ENCODE measurements around the gene ARHGAP6. TPM values are rescaled to one million over a fixed set of nuclear protein-coding genes. Genes with fewer than 3 reads are reported as not detected.

Gene ARHGAP6
- polyA plus RNA-seq, 3 donors = 0.31 to 1.1 (median 0.40) TPM

DNA sequence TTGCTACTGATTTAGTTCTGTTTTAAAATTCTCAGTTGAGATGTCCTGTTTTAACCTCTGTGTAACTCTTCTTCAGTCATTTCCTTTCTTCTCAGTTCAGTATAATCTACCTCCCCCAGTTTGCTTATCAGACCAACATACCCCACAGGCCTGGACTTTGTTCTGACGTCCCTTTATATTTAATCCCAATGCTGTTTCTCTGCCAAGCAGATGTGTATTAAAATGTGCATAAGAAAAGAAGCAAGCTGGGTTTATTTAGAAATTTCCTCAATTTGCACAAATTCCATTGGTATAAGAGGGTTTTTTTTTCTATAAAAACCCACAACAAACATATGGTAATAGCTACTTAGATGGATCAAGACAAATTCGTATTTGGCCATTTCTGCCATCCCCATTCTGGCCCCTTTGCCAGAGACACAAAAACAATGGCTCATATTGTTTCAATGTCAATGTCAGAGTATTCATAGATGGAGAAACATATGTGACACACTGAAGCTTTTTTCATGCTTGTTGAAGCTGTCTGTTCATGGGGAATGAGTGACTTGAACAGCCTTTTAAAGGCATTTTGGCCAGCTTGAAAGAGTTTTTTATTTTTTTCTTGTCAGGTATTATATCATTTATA is 530.0 kb downstream of the ARHGAP6 start:
- H3K4me3 Mint-ChIP-seq = no peak overlapping the region
- H3K27me3 Mint-ChIP-seq (ENCODE audit: low read depth in 3 of 3) = peaks cover 0 to 16% (median 2%) of the 10 kb centered on the region in 3 donors
- peaks cover 2 to 11% of the 10 kb centered on the region in 2 donors for H3K27me3 ChIP-seq (ENCODE audit: control insufficient read depth in 2 of 2, insufficient read depth in 2 of 2, low read length in 2 of 2)
- WGBS (ENCODE audit: insufficient coverage) = no CpG with 5 or more reads among the region's 2 CpGs
- no peaks in the 10 kb centered on the region for H4K20me1 ChIP-seq (ENCODE audit: insufficient read depth, low read length)
- no peak overlapping the region for H3K4me3 ChIP-seq (replicated peaks in 1 of 3; ENCODE audit: low read depth in 2 of 3, low read length in 3 of 3)
- H3K9me3 ChIP-seq (replicated peaks in 1 of 2; ENCODE audit: control insufficient read depth in 1 of 2, insufficient read depth in 1 of 2, low read length in 2 of 2) = no peaks in the 10 kb centered on the region
- peaks cover 10 to 11% of the 10 kb centered on the region in 2 donors for H3K4me1 ChIP-seq (ENCODE audit: control insufficient read depth in 1 of 2, insufficient read depth in 2 of 2, low read length in 2 of 2)
- H3K79me2 ChIP-seq (ENCODE audit: insufficient read depth, low read length) = no peaks in the 10 kb centered on the region
- no peak overlapping the region for H3K9ac ChIP-seq (ENCODE audit: insufficient read depth, low read length, poor library complexity, severe bottlenecking)
- no peaks in the 10 kb centered on the region for H3K36me3 ChIP-seq (replicated peaks in 1 of 2; ENCODE audit: control insufficient read depth in 1 of 2, insufficient read depth in 2 of 2, low read length in 2 of 2)
- no peak overlapping the region for H2AFZ ChIP-seq (ENCODE audit: insufficient read depth, low read depth, low read length, poor library complexity, severe bottlenecking)
- no peaks in the 10 kb centered on the region for H3K36me3 Mint-ChIP-seq
- no peak for TF ChIP-seq CTCF (IDR thresholded peaks at IDR 0.05)
- H3K4me1 Mint-ChIP-seq = peaks cover 12% of the 10 kb centered on the region
- peak overlapping the region in 1 of 7 donors; percentile 24 for H3K27ac Mint-ChIP-seq
- intact Hi-C loops (cut with micrococcal nuclease) = loop anchor here in 1 of 2 donors (10.0 kb wide), 1 partner anchor 951 kb away; no protein-coding TSS in a partner anchor
- DNase-seq = no peak
- no peak overlapping the region for H3K27ac ChIP-seq (ENCODE audit: low read depth in 1 of 2, low read length in 2 of 2)
- no peak overlapping the region for H3K4me2 ChIP-seq (replicated peaks; ENCODE audit: extremely low read depth, low read length, poor library complexity, severe bottlenecking)
- H3K9me3 Mint-ChIP-seq = peaks cover 0 to 2% (median 0%) of the 10 kb centered on the region in 7 donors

GRCh38 chrX:11131146-11131545 is 534.6 kb downstream of the ARHGAP6 start:
- Histone ChIP-seq H3K27ac (ENCODE audit: low read depth in 1 of 2, low read length in 2 of 2) (peak overlapping the region in 1 of 2 donors; percentile 44), H3K9me3 (replicated peaks in 1 of 2; ENCODE audit: control insufficient read depth in 1 of 2, insufficient read depth in 1 of 2, low read length in 2 of 2) (no peaks in the 10 kb centered on the region), H2AFZ (ENCODE audit: insufficient read depth, low read depth, low read length, poor library complexity, severe bottlenecking) (peak overlapping the region; percentile 23), H3K4me2 (replicated peaks; ENCODE audit: extremely low read depth, low read length, poor library complexity, severe bottlenecking) (no peak overlapping the region), H3K4me3 (replicated peaks in 1 of 3; ENCODE audit: low read depth in 2 of 3, low read length in 3 of 3) (no peak overlapping the region), H3K4me1 (ENCODE audit: control insufficient read depth in 1 of 2, insufficient read depth in 2 of 2, low read length in 2 of 2) (peaks cover 17 to 21% of the 10 kb centered on the region in 2 donors), H3K36me3 (replicated peaks in 1 of 2; ENCODE audit: control insufficient read depth in 1 of 2, insufficient read depth in 2 of 2, low read length in 2 of 2) (no peaks in the 10 kb centered on the region), H3K9ac (ENCODE audit: insufficient read depth, low read length, poor library complexity, severe bottlenecking) (no peak overlapping the region), H4K20me1 (ENCODE audit: insufficient read depth, low read length) (no peaks in the 10 kb centered on the region), H3K27me3 (ENCODE audit: control insufficient read depth in 2 of 2, insufficient read depth in 2 of 2, low read length in 2 of 2) (no peaks in the 10 kb centered on the region), H3K79me2 (ENCODE audit: insufficient read depth, low read length) (no peaks in the 10 kb centered on the region)
- H3K27me3 Mint-ChIP-seq (ENCODE audit: low read depth in 3 of 3) = peaks cover 0 to 3% (median 0%) of the 10 kb centered on the region in 3 donors
- intact Hi-C loops (cut with micrococcal nuclease) = loop anchor here in 1 of 2 donors (10.0 kb wide), 1 partner anchor 946 kb away; no protein-coding TSS in a partner anchor
- peak overlapping the region in 3 of 7 donors; percentile 2 to 15 (median 10) for H3K27ac Mint-ChIP-seq
- DNase-seq = peak in 2 of 3 donors; percentile 17 to 41
- H3K9me3 Mint-ChIP-seq = peaks cover 0 to 2% (median 0%) of the 10 kb centered on the region in 7 donors
- TF ChIP-seq CTCF (IDR thresholded peaks at IDR 0.05) = no peak
- H3K4me1 Mint-ChIP-seq = peaks cover 25% of the 10 kb centered on the region
- H3K4me3 Mint-ChIP-seq = no peak overlapping the region
- no peaks in the 10 kb centered on the region for H3K36me3 Mint-ChIP-seq
